GM19455 (cell line): ENCODE results near the gene SRP72.

ENCODE experiments used
- ATAC-seq: cut with Tn5 transposase; IDR thresholded peaks from one replicate; pipeline ENCODE4 v1.9.1; 2021; ENCODE audit not compliant: unreplicated experiment

SRP72 gene

GRCh38 chr4:56540826-56541225, 73.4 kb downstream of the SRP72 start:
- ATAC-seq, result no peak

- peak; percentile 96 for ATAC-seq
Observed at GRCh38 chr4:56544573-56545131, 77.2 kb downstream of the SRP72 start.

- no peak for ATAC-seq
Observed at GRCh38 chr4:56550642-56551041, 83.2 kb downstream of the SRP72 start.

- ATAC-seq, result no peak
Observed at GRCh38 chr4:56551516-56551915, 84.1 kb downstream of the SRP72 start.

DNA sequence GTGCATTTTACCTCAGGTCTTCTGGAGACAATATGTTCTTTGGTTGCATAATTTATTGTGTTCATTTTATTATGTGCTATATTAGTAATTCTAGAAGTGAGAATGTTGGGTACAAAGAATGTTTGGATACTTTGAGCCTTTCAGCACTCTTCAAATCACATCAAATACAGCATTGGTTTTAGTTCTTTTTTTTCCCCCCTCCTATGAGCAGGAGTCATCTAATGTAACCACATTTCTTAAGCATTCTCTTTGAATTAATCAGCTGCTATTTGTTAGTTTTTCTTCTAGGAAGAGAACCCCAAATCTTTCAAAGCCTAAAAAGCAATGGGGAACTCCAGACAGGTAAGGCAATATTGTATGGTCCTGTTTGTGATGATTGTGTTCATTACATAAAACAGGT, 84.9 kb downstream of the SRP72 start:
- ATAC-seq, result no peak
